SU-DHL-6 (cell line): ENCODE data around the gene ST8SIA2.

Source experiments
- H2AFZ ChIP-seq: fragments of 200-600 bp; sonication (generic); 2 replicates; pipeline ENCODE4 v1.6.1; 2014; ENCODE audit warnings: low read depth, mild to moderate bottlenecking, moderate library complexity, mixed read lengths, antibody characterized with exemption, low read length; ENCODE audit not compliant: severe bottlenecking
- H3F3A ChIP-seq: fragments of 200-600 bp; shearing (Covaris generic); 2 replicates; pipeline ENCODE4 v1.6.0; 2016; ENCODE audit warnings: antibody characterized with exemption, mild to moderate bottlenecking; ENCODE audit not compliant: insufficient read depth
- H3K27ac ChIP-seq: fragments of 200-600 bp; sonication (generic); 2 replicates; pipeline ENCODE4 v1.5.1; 2016; ENCODE audit warnings: low read depth, mild to moderate bottlenecking, low read length, moderate library complexity, mixed read lengths
- H3K27me3 ChIP-seq: fragments of 200-600 bp; sonication (generic), shearing (Covaris generic); 2 replicates; pipeline ENCODE4 v1.6.0; 2014; ENCODE audit warnings: mild to moderate bottlenecking, low read length
- H3K36me3 ChIP-seq: fragments of 200-600 bp; sonication (generic); 2 replicates; pipeline ENCODE4 v1.6.1; 2014; ENCODE audit warnings: mild to moderate bottlenecking, low read length, mixed read lengths
- H3K4me2 ChIP-seq: fragments of 300-600, 200-600 bp; shearing (Covaris generic), sonication (generic); 2 replicates; pipeline ENCODE4 v1.6.0; 2014; ENCODE audit warnings: low read length, low read depth, mild to moderate bottlenecking; ENCODE audit not compliant: poor library complexity, severe bottlenecking
- H3K4me3 ChIP-seq: fragments of 200-600 bp; sonication (generic); 2 replicates; pipeline ENCODE4 v1.5.1; 2014; ENCODE audit warnings: antibody characterized with exemption, low read length, mild to moderate bottlenecking, mixed read lengths; ENCODE audit not compliant: insufficient read depth, poor library complexity, severe bottlenecking
- H3K79me2 ChIP-seq: fragments of 200-600 bp; sonication (generic); 2 replicates; pipeline ENCODE4 v1.6.1; 2014; ENCODE audit warnings: mild to moderate bottlenecking, low read length, moderate library complexity; ENCODE audit not compliant: insufficient read depth
- H3K9ac ChIP-seq: fragments of 200-600 bp; sonication (generic); 2 replicates; pipeline ENCODE4 v1.7.0; 2014; ENCODE audit warnings: mild to moderate bottlenecking, low read length
- H3K9me2 ChIP-seq: fragments of 200-600 bp; sonication (generic); replicated peaks from 2 replicates; pipeline ENCODE4 v1.6.1; 2014; ENCODE audit warnings: low read length; ENCODE audit not compliant: insufficient read depth
- H3K9me3 ChIP-seq: fragments of 200-600 bp; sonication (generic); 2 replicates; pipeline ENCODE4 v1.6.1; 2014; ENCODE audit warnings: low read length, mixed read lengths; ENCODE audit not compliant: insufficient read depth
- H4K20me1 ChIP-seq: fragments of 200-600 bp; sonication (generic); 2 replicates; pipeline ENCODE4 v1.6.1; 2014; ENCODE audit warnings: low read depth, mild to moderate bottlenecking, antibody characterized with exemption, low read length, moderate library complexity, mixed read lengths
- EZH2phosphoT487 ChIP-seq: fragments of 200-600 bp; sonication (generic), shearing (Covaris generic); conservative IDR thresholded peaks from 2 replicates; pipeline ENCODE4 v1.6.1; 2018; ENCODE audit warnings: mild to moderate bottlenecking, antibody characterized with exemption, low read length, moderate library complexity, mixed read lengths
- TF ChIP-seq, protein P1 (sequence below): fragments of 200-600 bp; sonication (generic); IDR thresholded peaks from one replicate; pipeline ENCODE4 v1.5.1; 2017; ENCODE audit warnings: antibody characterized with exemption, mild to moderate bottlenecking, low read length, moderate library complexity; ENCODE audit not compliant: insufficient read depth, poor library complexity, severe bottlenecking

ST8SIA2 gene

GRCh38 chr15:92452143-92452542, 58.5 kb downstream of the ST8SIA2 start:
- H3K9me3 ChIP-seq: no peaks in the 10 kb centered on the region
- no peak overlapping the region for H3K27ac ChIP-seq
- no peaks in the 10 kb centered on the region for H3K9me2 ChIP-seq
- TF ChIP-seq, protein P1, sequence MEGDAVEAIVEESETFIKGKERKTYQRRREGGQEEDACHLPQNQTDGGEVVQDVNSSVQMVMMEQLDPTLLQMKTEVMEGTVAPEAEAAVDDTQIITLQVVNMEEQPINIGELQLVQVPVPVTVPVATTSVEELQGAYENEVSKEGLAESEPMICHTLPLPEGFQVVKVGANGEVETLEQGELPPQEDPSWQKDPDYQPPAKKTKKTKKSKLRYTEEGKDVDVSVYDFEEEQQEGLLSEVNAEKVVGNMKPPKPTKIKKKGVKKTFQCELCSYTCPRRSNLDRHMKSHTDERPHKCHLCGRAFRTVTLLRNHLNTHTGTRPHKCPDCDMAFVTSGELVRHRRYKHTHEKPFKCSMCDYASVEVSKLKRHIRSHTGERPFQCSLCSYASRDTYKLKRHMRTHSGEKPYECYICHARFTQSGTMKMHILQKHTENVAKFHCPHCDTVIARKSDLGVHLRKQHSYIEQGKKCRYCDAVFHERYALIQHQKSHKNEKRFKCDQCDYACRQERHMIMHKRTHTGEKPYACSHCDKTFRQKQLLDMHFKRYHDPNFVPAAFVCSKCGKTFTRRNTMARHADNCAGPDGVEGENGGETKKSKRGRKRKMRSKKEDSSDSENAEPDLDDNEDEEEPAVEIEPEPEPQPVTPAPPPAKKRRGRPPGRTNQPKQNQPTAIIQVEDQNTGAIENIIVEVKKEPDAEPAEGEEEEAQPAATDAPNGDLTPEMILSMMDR: no peak
- TF ChIP-seq EZH2phosphoT487: no peak
- no peaks in the 10 kb centered on the region for H3K36me3 ChIP-seq
- H3F3A ChIP-seq: no peaks in the 10 kb centered on the region
- no peak overlapping the region for H2AFZ ChIP-seq
- H3K27me3 ChIP-seq: no peaks in the 10 kb centered on the region
- H3K4me2 ChIP-seq: no peak overlapping the region
- H3K4me3 ChIP-seq: no peak overlapping the region
- H3K9ac ChIP-seq: no peak overlapping the region
- H3K79me2 ChIP-seq: no peaks in the 10 kb centered on the region
- no peaks in the 10 kb centered on the region for H4K20me1 ChIP-seq

- H3K27me3 ChIP-seq: no peaks in the 10 kb centered on the region
- H3K27ac ChIP-seq: no peak overlapping the region
- no peaks in the 10 kb centered on the region for H3K79me2 ChIP-seq
- no peak overlapping the region for H2AFZ ChIP-seq
- no peaks in the 10 kb centered on the region for H3K36me3 ChIP-seq
- H3K4me3 ChIP-seq: no peak overlapping the region
- no peak overlapping the region for H3K9ac ChIP-seq
- H3F3A ChIP-seq: no peaks in the 10 kb centered on the region
- TF ChIP-seq, protein P1: no peak
- TF ChIP-seq EZH2phosphoT487: no peak
- H4K20me1 ChIP-seq: no peaks in the 10 kb centered on the region
- H3K9me2 ChIP-seq: no peaks in the 10 kb centered on the region
- no peak overlapping the region for H3K4me2 ChIP-seq
- no peaks in the 10 kb centered on the region for H3K9me3 ChIP-seq
Measured at GRCh38 chr15:92453607-92454006, 59.9 kb downstream of the ST8SIA2 start.

DNA sequence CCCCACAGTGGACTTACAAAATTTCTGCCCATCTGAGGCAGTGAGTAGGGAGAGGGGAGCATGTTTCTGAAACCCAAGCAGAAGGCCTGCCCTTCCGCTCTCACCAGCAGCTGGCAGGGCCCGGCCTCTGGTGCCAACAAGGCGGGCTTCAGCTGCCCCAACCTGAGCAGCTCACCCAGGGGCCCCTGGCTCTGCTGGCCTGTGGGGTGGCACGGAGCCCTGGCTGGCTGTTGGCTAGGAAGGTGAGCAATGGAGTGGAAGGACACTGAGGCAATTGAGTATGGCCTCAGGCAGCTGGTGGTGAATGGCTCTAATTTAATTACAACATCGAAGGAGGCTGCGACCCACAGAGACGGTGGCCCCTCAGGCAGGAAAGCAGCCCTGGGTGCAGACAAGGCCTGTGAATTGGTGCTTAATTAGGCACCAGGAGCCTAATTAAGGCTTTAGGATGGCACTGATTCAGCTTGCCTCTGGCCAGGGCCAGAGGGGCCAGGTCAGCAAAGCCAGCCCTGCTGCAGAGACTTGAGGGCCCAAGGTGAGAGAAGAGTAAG, 60.9 kb downstream of the ST8SIA2 start:
- Histone ChIP-seq H3K27ac (no peak overlapping the region), H3K36me3 (no peaks in the 10 kb centered on the region), H3K9me3 (no peaks in the 10 kb centered on the region), H3K79me2 (no peaks in the 10 kb centered on the region), H3K27me3 (no peaks in the 10 kb centered on the region), H3K9ac (no peak overlapping the region), H3K9me2 (no peaks in the 10 kb centered on the region), H3K4me3 (no peak overlapping the region), H2AFZ (no peak overlapping the region), H3F3A (no peaks in the 10 kb centered on the region), H3K4me2 (no peak overlapping the region), H4K20me1 (no peaks in the 10 kb centered on the region)
- TF ChIP-seq EZH2phosphoT487: no peak
- TF ChIP-seq, protein P1: no peak
